ENCODE results near the gene CCSER1. TPM values are rescaled to one million over a fixed set of nuclear protein-coding genes. Genes with fewer than 3 reads are reported as not detected.
"Not testable (repeated sequence)": the region's sequence is repeated elsewhere in the genome, so short reads cannot be mapped to it uniquely, and the experiment has no call there.

CCSER1 gene
- total RNA-seq, 6 donors from 2014 or later = 4.4 to 26.1 (median 13.8) TPM

DNA sequence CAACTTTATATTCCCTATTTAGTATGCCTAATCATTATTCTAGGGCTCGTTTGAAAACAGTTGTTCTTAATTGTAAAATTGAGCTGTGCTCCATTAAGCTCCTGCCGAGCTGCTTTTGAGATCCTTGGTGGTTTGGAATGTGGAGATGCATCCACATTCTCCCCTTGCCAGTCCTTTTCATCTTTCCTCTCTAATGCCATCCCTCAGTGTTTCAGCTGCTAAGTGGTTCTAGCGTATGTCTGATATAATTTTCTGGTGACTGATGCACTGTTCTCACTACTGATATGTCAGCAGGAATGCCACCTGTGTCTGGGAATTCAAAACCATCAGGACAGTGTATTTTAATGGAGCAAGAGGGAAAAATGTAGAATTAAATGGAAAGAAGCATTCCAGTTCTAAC, 1085.0 kb downstream of the CCSER1 start:
- 51 to 64% methylated on average over 3 of the region's 3 CpGs for WGBS, 2 donors
- no peak for DNase-seq

DNA sequence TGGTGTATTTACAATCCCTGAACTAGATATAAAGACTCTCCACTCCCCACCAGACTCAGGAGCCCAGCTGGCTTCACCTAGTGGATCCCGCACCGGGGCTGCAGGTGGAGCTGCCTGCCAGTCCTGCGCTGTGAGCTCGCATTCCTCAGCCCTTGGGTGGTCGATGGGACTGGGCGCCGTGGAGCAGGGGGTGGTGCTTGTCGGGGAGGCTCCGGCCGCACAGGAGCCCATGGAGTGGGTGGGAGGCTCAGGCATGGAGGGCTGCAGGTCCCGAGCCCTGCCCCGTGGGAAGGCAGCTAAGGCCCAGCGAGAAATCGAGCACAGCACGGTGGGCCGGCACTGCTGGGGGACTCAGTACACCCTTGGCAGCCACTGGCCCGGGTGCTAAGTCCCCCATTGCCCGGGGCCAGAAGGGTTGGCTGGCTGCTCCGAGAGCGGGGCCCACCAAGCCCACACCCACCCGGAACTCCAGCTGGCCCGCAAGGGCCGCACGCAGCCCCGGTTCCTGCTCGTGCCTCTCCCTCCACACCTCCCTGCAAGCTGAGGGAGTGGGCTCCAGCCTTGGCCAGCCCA, 1090.7 kb downstream of the CCSER1 start:
- 87 to 90% methylated on average over 6 to 21 of the region's 26 CpGs for WGBS, 2 donors
- not testable (repeated sequence) for ATAC-seq (ENCODE audit: low FRiP score in 2 of 2)

More for the DNA sequence above, 1085.0 kb downstream of the CCSER1 start:
- no peaks in the 10 kb centered on the region for H3K4me1 ChIP-seq
- H3K4me3 ChIP-seq = no peak overlapping the region
- H3K27me3 ChIP-seq = no peaks in the 10 kb centered on the region
- H3K9me3 ChIP-seq = no peaks in the 10 kb centered on the region
- H3K27ac ChIP-seq = no peak overlapping the region
- TF ChIP-seq, protein P1, sequence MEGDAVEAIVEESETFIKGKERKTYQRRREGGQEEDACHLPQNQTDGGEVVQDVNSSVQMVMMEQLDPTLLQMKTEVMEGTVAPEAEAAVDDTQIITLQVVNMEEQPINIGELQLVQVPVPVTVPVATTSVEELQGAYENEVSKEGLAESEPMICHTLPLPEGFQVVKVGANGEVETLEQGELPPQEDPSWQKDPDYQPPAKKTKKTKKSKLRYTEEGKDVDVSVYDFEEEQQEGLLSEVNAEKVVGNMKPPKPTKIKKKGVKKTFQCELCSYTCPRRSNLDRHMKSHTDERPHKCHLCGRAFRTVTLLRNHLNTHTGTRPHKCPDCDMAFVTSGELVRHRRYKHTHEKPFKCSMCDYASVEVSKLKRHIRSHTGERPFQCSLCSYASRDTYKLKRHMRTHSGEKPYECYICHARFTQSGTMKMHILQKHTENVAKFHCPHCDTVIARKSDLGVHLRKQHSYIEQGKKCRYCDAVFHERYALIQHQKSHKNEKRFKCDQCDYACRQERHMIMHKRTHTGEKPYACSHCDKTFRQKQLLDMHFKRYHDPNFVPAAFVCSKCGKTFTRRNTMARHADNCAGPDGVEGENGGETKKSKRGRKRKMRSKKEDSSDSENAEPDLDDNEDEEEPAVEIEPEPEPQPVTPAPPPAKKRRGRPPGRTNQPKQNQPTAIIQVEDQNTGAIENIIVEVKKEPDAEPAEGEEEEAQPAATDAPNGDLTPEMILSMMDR (IDR thresholded peaks at IDR 0.05) = no peak
- TF ChIP-seq POLR2AphosphoS5 (IDR thresholded peaks at IDR 0.05) = no peak
- no peak for TF ChIP-seq POLR2A (IDR thresholded peaks at IDR 0.05)
- no peak for TF ChIP-seq EP300 (IDR thresholded peaks at IDR 0.05)
- ATAC-seq (ENCODE audit: low FRiP score in 2 of 2) = no peak
- no peaks in the 10 kb centered on the region for H3K36me3 ChIP-seq

DNA sequence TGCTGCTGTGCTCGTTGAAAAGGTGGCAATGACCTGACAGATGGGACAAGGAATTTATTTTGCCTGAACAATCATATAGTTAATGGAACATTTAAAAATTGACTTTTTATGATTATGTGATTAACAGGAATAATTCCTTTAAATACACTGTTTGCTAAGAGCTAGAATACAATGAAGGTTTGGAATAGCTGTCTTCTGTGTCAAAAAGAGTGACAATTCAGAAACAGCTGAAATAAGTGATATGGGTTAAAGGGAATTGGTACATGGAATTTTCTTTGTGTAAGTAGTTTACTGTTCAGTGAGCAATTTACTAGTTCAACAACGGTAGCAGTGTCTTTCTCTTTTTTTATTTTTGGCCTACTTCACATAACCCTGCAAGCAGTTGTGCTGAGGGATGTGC, 1093.1 kb downstream of the CCSER1 start:
- TF ChIP-seq POLR2AphosphoS5 (IDR thresholded peaks at IDR 0.05) (no peak), EP300 (IDR thresholded peaks at IDR 0.05) (no peak), POLR2A (IDR thresholded peaks at IDR 0.05) (no peak)
- TF ChIP-seq, protein P1 (IDR thresholded peaks at IDR 0.05) = no peak
- DNase-seq (no peak), ATAC-seq (ENCODE audit: low FRiP score in 2 of 2) (no peak)
- Histone ChIP-seq H3K4me3 (no peak overlapping the region), H3K9me3 (no peaks in the 10 kb centered on the region), H3K36me3 (no peaks in the 10 kb centered on the region), H3K27ac (no peak overlapping the region), H3K4me1 (no peaks in the 10 kb centered on the region), H3K27me3 (no peaks in the 10 kb centered on the region)
- 69 to 75% methylated on average over 2 of the region's 2 CpGs for WGBS, 2 donors

More for the DNA sequence above, 1090.7 kb downstream of the CCSER1 start:
- peak in 1 of 2 donors; percentile 61 for DNase-seq
- not testable (repeated sequence) for H3K27me3 ChIP-seq, H3K9me3 ChIP-seq, H3K27ac ChIP-seq, H3K4me1 ChIP-seq, H3K36me3 ChIP-seq, H3K4me3 ChIP-seq

DNA sequence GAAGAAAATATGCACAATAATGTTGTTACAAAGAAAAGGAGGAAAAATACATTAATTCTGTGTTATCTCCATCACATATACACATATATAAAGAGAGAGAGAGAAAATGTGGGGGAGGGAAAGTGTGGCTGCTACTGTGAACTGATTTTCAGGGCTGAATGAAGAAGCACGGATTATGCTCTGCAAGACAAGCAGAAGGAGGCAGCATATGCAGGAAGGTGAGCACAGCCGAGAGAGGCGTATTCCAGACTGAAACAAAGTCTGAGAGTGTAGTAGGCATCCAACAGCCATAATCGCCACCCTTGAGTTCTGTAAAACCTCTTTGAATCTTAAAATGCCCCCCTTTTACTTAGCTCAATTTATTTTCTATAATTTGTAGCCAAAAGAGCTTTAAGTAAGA, 1094.8 kb downstream of the CCSER1 start:
- H3K9me3 ChIP-seq = no peaks in the 10 kb centered on the region
- H3K27ac ChIP-seq = no peak overlapping the region
- no peaks in the 10 kb centered on the region for H3K36me3 ChIP-seq
- H3K4me1 ChIP-seq = no peaks in the 10 kb centered on the region
- ATAC-seq (ENCODE audit: low FRiP score in 2 of 2) (no peak), DNase-seq (no peak)
- no peaks in the 10 kb centered on the region for H3K27me3 ChIP-seq
- TF ChIP-seq, protein P1 (IDR thresholded peaks at IDR 0.05) = no peak
- TF ChIP-seq EP300 (IDR thresholded peaks at IDR 0.05) (no peak), POLR2A (IDR thresholded peaks at IDR 0.05) (no peak), POLR2AphosphoS5 (IDR thresholded peaks at IDR 0.05) (no peak)
- no peak overlapping the region for H3K4me3 ChIP-seq
- 84 to 86% methylated on average over 4 of the region's 4 CpGs for WGBS, 2 donors

DNA sequence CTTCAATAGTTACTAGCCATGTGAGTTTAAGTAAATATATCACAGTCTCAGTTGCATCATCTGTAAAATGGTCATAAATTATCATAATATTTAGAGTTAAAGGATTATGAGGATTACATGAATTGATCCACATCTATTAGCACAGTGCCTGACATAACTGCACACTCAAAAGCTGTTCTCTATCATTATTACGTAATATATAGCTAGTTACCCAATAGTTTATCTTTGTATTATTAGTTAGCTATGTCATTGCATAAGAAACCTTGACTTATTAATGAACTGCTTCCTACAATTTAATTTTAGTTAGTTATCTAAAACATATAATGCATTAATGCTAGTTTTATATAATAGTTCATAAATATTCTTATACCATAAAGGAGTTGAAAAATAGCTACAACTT, 1099.7 kb downstream of the CCSER1 start:
- H3K36me3 ChIP-seq = no peaks in the 10 kb centered on the region
- TF ChIP-seq EP300 (IDR thresholded peaks at IDR 0.05) (no peak), POLR2AphosphoS5 (IDR thresholded peaks at IDR 0.05) (no peak), POLR2A (IDR thresholded peaks at IDR 0.05) (no peak)
- TF ChIP-seq, protein P1 (IDR thresholded peaks at IDR 0.05) = no peak
- H3K27ac ChIP-seq = no peak overlapping the region
- H3K27me3 ChIP-seq = no peaks in the 10 kb centered on the region
- no peaks in the 10 kb centered on the region for H3K4me1 ChIP-seq
- H3K9me3 ChIP-seq = no peaks in the 10 kb centered on the region
- H3K4me3 ChIP-seq = no peak overlapping the region
- ATAC-seq (ENCODE audit: low FRiP score in 2 of 2) (no peak), DNase-seq (no peak)
- 70 to 83% methylated on average over 1 of the region's 1 CpG for WGBS, 2 donors

Data from upper lobe of left lung (tissue), 6 donors.